ENCODE results near the gene ME1.
"Not testable (repeated sequence)": the region's sequence is repeated elsewhere in the genome, so short reads cannot be mapped to it uniquely, and the experiment has no call there.

Gene ME1

DNA sequence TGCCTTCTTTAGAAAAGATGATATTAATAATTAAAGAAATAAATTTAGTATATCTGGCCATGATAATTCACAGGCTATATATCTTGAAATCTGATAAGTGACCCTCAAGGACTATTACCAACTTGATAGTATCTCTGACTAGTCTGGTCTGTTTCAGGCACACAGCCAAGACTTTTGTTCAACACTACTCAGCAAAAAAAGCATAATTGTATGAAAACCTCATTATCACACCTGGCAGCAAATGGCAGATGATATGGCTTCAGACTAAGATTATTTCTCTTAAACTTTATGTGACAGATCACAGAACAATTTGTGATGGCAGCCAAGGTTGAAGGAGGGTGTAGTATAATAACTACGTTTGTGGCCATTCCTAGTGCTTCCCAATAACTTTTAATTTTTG is 123.0 kb downstream of the ME1 start:
- TF ChIP-seq CTCF (IDR thresholded peaks at IDR 0.05; ENCODE audit: extremely low read depth, missing control alignments): no peak
- no peak for DNase-seq (ENCODE audit: low spot score)

GRCh38 chr6:83303426-83303825 is 127.4 kb downstream of the ME1 start:
- no peak for TF ChIP-seq CTCF (IDR thresholded peaks at IDR 0.05; ENCODE audit: extremely low read depth, missing control alignments)
- DNase-seq (ENCODE audit: low spot score): no peak

DNA sequence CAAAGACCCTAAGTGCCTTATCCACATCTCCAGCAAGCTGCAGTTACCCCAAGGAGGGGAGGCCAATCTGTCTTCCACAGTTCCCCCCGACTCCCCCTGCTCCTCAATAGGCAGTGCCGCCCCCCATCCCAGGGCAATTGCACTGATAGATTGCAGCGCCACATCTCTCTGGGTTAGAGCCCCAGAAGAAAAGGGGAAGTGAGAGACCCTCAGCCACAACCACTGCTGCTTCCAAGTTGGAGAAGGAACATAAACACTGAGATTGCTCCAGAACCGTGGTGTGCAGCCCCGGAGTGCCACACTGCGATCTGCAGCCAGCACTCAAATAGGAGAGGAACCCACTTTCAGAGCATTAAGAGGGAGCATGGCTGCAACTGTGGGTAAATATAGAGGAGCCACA is 136.2 kb downstream of the ME1 start:
- no peak for TF ChIP-seq CTCF (IDR thresholded peaks at IDR 0.05; ENCODE audit: extremely low read depth, missing control alignments)
- no peak for DNase-seq (ENCODE audit: low spot score)

GRCh38 chr6:83292900-83293843 is 137.7 kb downstream of the ME1 start:
- DNase-seq (ENCODE audit: low spot score): peak; percentile 19
- no peak for TF ChIP-seq CTCF (IDR thresholded peaks at IDR 0.05; ENCODE audit: extremely low read depth, missing control alignments)

- DNase-seq (ENCODE audit: low spot score): not testable (repeated sequence)
These were observed 143.6 kb downstream of the ME1 start for GRCh38 chr6:83287298-83287697.

DNA sequence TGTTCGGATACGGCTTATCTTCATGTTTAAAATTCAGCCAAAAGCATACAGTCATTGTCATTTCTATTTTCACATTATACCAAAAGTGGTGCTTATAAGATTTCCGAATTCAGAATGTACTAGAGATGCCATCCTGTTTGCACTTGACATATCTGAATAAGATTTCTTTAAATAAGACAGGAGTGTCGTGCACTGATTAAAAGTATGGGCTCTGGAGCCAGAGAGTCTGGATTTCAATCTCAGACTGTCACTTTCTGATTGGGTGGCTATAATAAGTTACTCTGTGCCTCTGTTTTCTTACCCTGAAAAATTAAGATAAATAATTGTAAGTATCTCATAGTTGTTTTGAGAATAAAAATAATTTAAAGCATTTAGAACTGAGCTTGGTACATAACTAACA is 144.9 kb downstream of the ME1 start:
- DNase-seq (ENCODE audit: low spot score): no peak
- no peak for TF ChIP-seq CTCF (IDR thresholded peaks at IDR 0.05; ENCODE audit: extremely low read depth, missing control alignments)

DNA sequence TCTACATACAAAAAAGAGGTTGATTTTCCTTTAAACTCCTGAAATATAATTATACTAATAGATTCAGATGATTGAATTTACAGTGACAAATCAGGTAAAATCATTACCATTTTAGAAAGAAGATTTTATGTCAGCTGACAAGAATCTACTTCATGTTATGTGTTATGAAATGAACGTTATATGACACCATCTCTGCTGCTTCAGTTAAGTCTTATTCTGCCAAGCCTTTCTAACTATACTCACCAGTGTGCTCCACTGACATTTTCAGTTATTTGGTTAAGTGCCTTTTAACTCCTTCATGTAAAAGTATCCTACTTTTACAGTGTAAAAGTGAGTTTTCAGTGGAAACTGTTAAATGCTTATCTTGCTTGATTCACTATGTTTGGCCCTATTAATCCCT is 157.3 kb downstream of the ME1 start:
- TF ChIP-seq CTCF (IDR thresholded peaks at IDR 0.05; ENCODE audit: extremely low read depth, missing control alignments): no peak

More for the DNA sequence above, 157.3 kb downstream of the ME1 start:
- no peak for DNase-seq (ENCODE audit: low spot score)

Data from GM20000 (cell line).